ENCODE measurements around the gene RUFY1. TPM values are rescaled to one million over a fixed set of nuclear protein-coding genes. Genes with fewer than 3 reads are reported as not detected.
"Not testable (repeated sequence)": the region's sequence is repeated elsewhere in the genome, so short reads cannot be mapped to it uniquely, and the experiment has no call there.

Gene RUFY1
- total RNA-seq, 2 donors from 2014 or later: 39.1 to 41.5 TPM

GRCh38 chr5:179522107-179522506 is 28.2 kb upstream of the RUFY1 start:
- ATAC-seq (replicated peaks); H3K27ac Mint-ChIP-seq: not testable (repeated sequence)

GRCh38 chr5:179526978-179527377 is 23.4 kb upstream of the RUFY1 start:
- no peak for ATAC-seq (replicated peaks)
- H3K4me1 Mint-ChIP-seq: no peaks in the 10 kb centered on the region
- no peaks in the 10 kb centered on the region for H3K9me3 Mint-ChIP-seq
- no peaks in the 10 kb centered on the region for H3K27me3 Mint-ChIP-seq
- H3K36me3 Mint-ChIP-seq (ENCODE audit: low read depth): no peaks in the 10 kb centered on the region
- H3K4me3 Mint-ChIP-seq: no peak overlapping the region
- no peak overlapping the region for H3K27ac Mint-ChIP-seq

More at GRCh38 chr5:179522107-179522506, 28.2 kb upstream of the RUFY1 start:
- not testable (repeated sequence) for H3K4me1 Mint-ChIP-seq; H3K36me3 Mint-ChIP-seq (ENCODE audit: low read depth); H3K9me3 Mint-ChIP-seq; H3K4me3 Mint-ChIP-seq; H3K27me3 Mint-ChIP-seq

- Mint-ChIP-seq H3K36me3 (ENCODE audit: low read depth) (no peaks in the 10 kb centered on the region), H3K4me1 (no peaks in the 10 kb centered on the region), H3K9me3 (no peaks in the 10 kb centered on the region), H3K27me3 (no peaks in the 10 kb centered on the region), H3K4me3 (peak overlapping the region; percentile 33), H3K27ac (no peak overlapping the region)
- ATAC-seq (replicated peaks): peak; percentile 94
These were observed 20.0 kb upstream of the RUFY1 start for GRCh38 chr5:179530069-179530998.

GRCh38 chr5:179533024-179533423 is 17.3 kb upstream of the RUFY1 start:
- H3K4me1 Mint-ChIP-seq: no peaks in the 10 kb centered on the region
- no peak overlapping the region for H3K4me3 Mint-ChIP-seq
- no peaks in the 10 kb centered on the region for H3K27me3 Mint-ChIP-seq
- H3K36me3 Mint-ChIP-seq (ENCODE audit: low read depth): no peaks in the 10 kb centered on the region
- no peaks in the 10 kb centered on the region for H3K9me3 Mint-ChIP-seq
- ATAC-seq (replicated peaks): no peak
- no peak overlapping the region for H3K27ac Mint-ChIP-seq

- ATAC-seq (replicated peaks): no peak
- Mint-ChIP-seq H3K9me3 (no peaks in the 10 kb centered on the region), H3K27ac (no peak overlapping the region), H3K36me3 (ENCODE audit: low read depth) (no peaks in the 10 kb centered on the region), H3K4me1 (no peaks in the 10 kb centered on the region), H3K4me3 (no peak overlapping the region), H3K27me3 (no peaks in the 10 kb centered on the region)
These were observed 16.4 kb upstream of the RUFY1 start for GRCh38 chr5:179533907-179534306.

- Mint-ChIP-seq H3K36me3 (ENCODE audit: low read depth) (no peaks in the 10 kb centered on the region), H3K4me3 (no peak overlapping the region), H3K27me3 (no peaks in the 10 kb centered on the region), H3K9me3 (no peaks in the 10 kb centered on the region), H3K4me1 (no peaks in the 10 kb centered on the region), H3K27ac (no peak overlapping the region)
- ATAC-seq (replicated peaks): no peak
These were observed 15.9 kb upstream of the RUFY1 start for GRCh38 chr5:179534431-179534830.

DNA sequence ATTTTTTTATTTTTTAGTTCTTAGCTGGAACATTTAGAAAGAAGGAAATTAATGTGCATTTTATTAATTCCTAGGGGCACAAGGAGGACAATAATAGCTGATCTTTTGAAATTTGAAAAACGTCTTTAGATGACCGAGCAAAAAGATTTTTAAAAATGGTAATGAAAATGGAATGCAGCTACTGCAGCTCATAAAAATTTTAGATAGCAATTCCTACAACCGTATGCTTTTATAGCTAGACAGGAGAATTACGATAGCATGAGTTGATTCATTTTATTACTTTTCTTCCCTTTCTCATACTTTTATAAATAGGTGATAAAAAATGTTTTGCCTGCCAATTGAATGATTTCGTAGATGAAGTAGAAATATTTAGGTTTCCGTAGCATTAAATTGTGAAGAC is 13.7 kb upstream of the RUFY1 start:
- H3K36me3 Mint-ChIP-seq (ENCODE audit: low read depth): no peaks in the 10 kb centered on the region
- H3K4me3 Mint-ChIP-seq: no peak overlapping the region
- H3K9me3 Mint-ChIP-seq: no peaks in the 10 kb centered on the region
- H3K27me3 Mint-ChIP-seq: no peaks in the 10 kb centered on the region
- no peak for ATAC-seq (replicated peaks)
- H3K27ac Mint-ChIP-seq: no peak overlapping the region
- H3K4me1 Mint-ChIP-seq: no peaks in the 10 kb centered on the region

- no peak overlapping the region for H3K27ac Mint-ChIP-seq
- no peaks in the 10 kb centered on the region for H3K27me3 Mint-ChIP-seq
- H3K9me3 Mint-ChIP-seq: no peaks in the 10 kb centered on the region
- H3K36me3 Mint-ChIP-seq (ENCODE audit: low read depth): no peaks in the 10 kb centered on the region
- no peaks in the 10 kb centered on the region for H3K4me1 Mint-ChIP-seq
- no peak overlapping the region for H3K4me3 Mint-ChIP-seq
- no peak for ATAC-seq (replicated peaks)
These were observed 8.2 kb upstream of the RUFY1 start for GRCh38 chr5:179542170-179542569.

GRCh38 chr5:179543275-179543674 is 7.1 kb upstream of the RUFY1 start:
- not testable (repeated sequence) for H3K4me3 Mint-ChIP-seq; H3K4me1 Mint-ChIP-seq; H3K36me3 Mint-ChIP-seq (ENCODE audit: low read depth); H3K27ac Mint-ChIP-seq; H3K27me3 Mint-ChIP-seq; H3K9me3 Mint-ChIP-seq; ATAC-seq (replicated peaks)

GRCh38 chr5:179553006-179553405 is 2.7 kb downstream of the RUFY1 start:
- peaks cover 28% of the 10 kb centered on the region for H3K36me3 Mint-ChIP-seq (ENCODE audit: low read depth)
- peak overlapping the region; percentile 96 for H3K4me3 Mint-ChIP-seq
- ATAC-seq (replicated peaks): no peak
- no peaks in the 10 kb centered on the region for H3K27me3 Mint-ChIP-seq
- no peak overlapping the region for H3K27ac Mint-ChIP-seq
- peaks cover 11% of the 10 kb centered on the region for H3K4me1 Mint-ChIP-seq
- no peaks in the 10 kb centered on the region for H3K9me3 Mint-ChIP-seq

DNA sequence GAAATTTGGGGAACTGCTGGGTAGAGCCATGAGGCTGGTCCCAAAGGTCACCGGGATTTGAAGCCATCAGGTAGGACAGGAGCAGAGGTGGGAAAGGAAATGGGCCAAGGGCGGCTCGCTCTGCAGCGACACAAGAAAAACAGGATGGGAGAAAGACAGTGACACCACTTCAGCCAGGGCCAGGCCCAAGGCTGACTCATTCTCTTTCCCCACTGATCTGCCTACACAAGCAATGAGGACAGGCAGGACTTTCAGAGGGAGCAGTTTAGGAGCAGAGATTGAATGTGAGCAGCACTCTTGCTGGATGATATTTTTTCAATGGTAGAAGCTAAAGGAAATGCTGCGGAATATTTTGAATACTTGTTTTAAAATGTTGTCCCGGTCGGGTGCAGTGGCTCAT is 3.5 kb downstream of the RUFY1 start:
- H3K36me3 Mint-ChIP-seq (ENCODE audit: low read depth): peaks cover 28% of the 10 kb centered on the region
- peak overlapping the region; percentile 96 for H3K4me3 Mint-ChIP-seq
- H3K27ac Mint-ChIP-seq: peak overlapping the region; percentile 3
- no peak for ATAC-seq (replicated peaks)
- peaks cover 15% of the 10 kb centered on the region for H3K4me1 Mint-ChIP-seq
- no peaks in the 10 kb centered on the region for H3K27me3 Mint-ChIP-seq
- no peaks in the 10 kb centered on the region for H3K9me3 Mint-ChIP-seq

DNA sequence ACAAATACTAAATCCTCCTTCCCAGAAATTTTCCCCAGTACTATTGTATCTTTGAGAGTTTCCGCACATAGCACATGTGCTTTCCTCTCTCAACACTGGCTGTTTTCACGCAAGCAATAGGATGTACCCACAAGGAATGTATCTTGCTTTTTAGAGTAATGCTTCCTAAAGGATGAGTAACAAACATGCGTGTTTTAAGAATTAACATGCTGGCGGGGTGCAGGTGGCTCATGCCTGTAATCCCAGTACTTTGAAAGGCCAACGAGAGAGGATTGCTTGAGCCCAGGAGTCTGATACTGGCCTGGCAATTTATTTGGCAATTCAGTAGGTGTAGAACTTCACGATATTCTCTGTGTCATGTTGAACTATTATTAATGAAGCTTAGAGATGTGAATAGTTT is 4.6 kb downstream of the RUFY1 start:
- Mint-ChIP-seq H3K36me3 (ENCODE audit: low read depth) (peaks cover 38% of the 10 kb centered on the region), H3K4me3 (no peak overlapping the region), H3K9me3 (no peaks in the 10 kb centered on the region), H3K4me1 (peaks cover 16% of the 10 kb centered on the region), H3K27ac (no peak overlapping the region), H3K27me3 (no peaks in the 10 kb centered on the region)
- ATAC-seq (replicated peaks): no peak

GRCh38 chr5:179558261-179558799 is 8.0 kb downstream of the RUFY1 start:
- Mint-ChIP-seq H3K27ac (peak overlapping the region; percentile 93), H3K36me3 (ENCODE audit: low read depth) (peaks cover 52% of the 10 kb centered on the region), H3K4me3 (peak overlapping the region; percentile 99), H3K4me1 (peaks cover 12% of the 10 kb centered on the region)
- not testable (repeated sequence) for H3K27me3 Mint-ChIP-seq; ATAC-seq (replicated peaks); H3K9me3 Mint-ChIP-seq

DNA sequence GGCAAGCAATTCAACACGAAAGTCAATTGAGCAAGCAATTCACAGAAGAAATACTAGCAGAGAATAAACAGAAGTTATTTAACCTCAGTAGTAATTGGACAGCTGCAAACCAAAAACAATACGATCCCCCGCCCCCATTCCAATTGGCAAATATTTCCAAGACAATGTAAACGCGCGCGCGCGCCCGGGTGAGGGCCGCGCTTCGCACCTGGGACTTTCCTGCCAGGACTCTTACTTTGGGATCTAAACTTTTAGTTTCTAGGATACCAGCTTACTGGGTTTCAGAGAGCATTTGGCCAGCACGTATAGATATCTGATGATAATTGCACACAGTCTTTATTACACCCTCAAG is 8.6 kb downstream of the RUFY1 start:
- Mint-ChIP-seq H3K36me3 (ENCODE audit: low read depth) (peaks cover 53% of the 10 kb centered on the region), H3K4me3 (peak overlapping the region; percentile 99), H3K27me3 (no peaks in the 10 kb centered on the region), H3K4me1 (peaks cover 8% of the 10 kb centered on the region), H3K9me3 (no peaks in the 10 kb centered on the region), H3K27ac (peak overlapping the region; percentile 93)
- peak; percentile 11 for ATAC-seq (replicated peaks)
